ENCODE measurements around the gene FAM83D. TPM values are rescaled to one million over a fixed set of nuclear protein-coding genes. Genes with fewer than 3 reads are reported as not detected.

The FAM83D gene
- total RNA-seq, 4 donors from 2014 or later, result 3.9 to 15.8 (median 11.6) TPM

- H3K36me3 ChIP-seq, result no peaks in the 10 kb centered on the region
- H3K4me1 ChIP-seq, result no peaks in the 10 kb centered on the region
- H3K9me3 ChIP-seq, result no peaks in the 10 kb centered on the region
- WGBS, result 94% methylated on average over 5 of the region's 5 CpGs
- no peak overlapping the region for H3K4me3 ChIP-seq
- TF ChIP-seq CTCF (IDR thresholded peaks at IDR 0.05) (no peak), POLR2A (IDR thresholded peaks at IDR 0.05) (no peak), EP300 (IDR thresholded peaks at IDR 0.05) (no peak), POLR2AphosphoS5 (IDR thresholded peaks at IDR 0.05) (no peak)
- H3K27me3 ChIP-seq, result no peaks in the 10 kb centered on the region
- DNase-seq (ENCODE audit: low spot score in 2 of 2), result no peak
- no peak overlapping the region for H3K27ac ChIP-seq
These were observed 8.3 kb downstream of the FAM83D start for GRCh38 chr20:38934530-38934929.

- Histone ChIP-seq H3K9me3 (no peaks in the 10 kb centered on the region), H3K27me3 (no peaks in the 10 kb centered on the region), H3K36me3 (no peaks in the 10 kb centered on the region), H3K4me1 (no peaks in the 10 kb centered on the region), H3K27ac (no peak overlapping the region), H3K4me3 (no peak overlapping the region)
- DNase-seq (ENCODE audit: low spot score in 2 of 2), result no peak
- 59% methylated on average over 3 of the region's 3 CpGs for WGBS
- TF ChIP-seq POLR2AphosphoS5 (IDR thresholded peaks at IDR 0.05), result no peak
These were observed 9.1 kb downstream of the FAM83D start for GRCh38 chr20:38935285-38935684.

- Histone ChIP-seq H3K4me3 (no peak overlapping the region), H3K27ac (no peak overlapping the region)
- no peak for DNase-seq (ENCODE audit: low spot score in 2 of 2)
These were observed 9.8 kb downstream of the FAM83D start for GRCh38 chr20:38935967-38936407.

GRCh38 chr20:38937000-38937399 lies 10.8 kb downstream of the FAM83D start:
- 90% methylated on average over 5 of the region's 5 CpGs for WGBS
- TF ChIP-seq POLR2A (IDR thresholded peaks at IDR 0.05) (no peak), CTCF (IDR thresholded peaks at IDR 0.05) (no peak), POLR2AphosphoS5 (IDR thresholded peaks at IDR 0.05) (no peak), EP300 (IDR thresholded peaks at IDR 0.05) (no peak)
- H3K4me1 ChIP-seq, result no peaks in the 10 kb centered on the region

More at GRCh38 chr20:38935967-38936407, 9.8 kb downstream of the FAM83D start:
- 72% methylated on average over 5 of the region's 5 CpGs for WGBS
- no peaks in the 10 kb centered on the region for H3K36me3 ChIP-seq
- H3K9me3 ChIP-seq, result no peaks in the 10 kb centered on the region
- TF ChIP-seq EP300 (IDR thresholded peaks at IDR 0.05) (no peak), POLR2AphosphoS5 (IDR thresholded peaks at IDR 0.05) (no peak), POLR2A (IDR thresholded peaks at IDR 0.05) (no peak), CTCF (IDR thresholded peaks at IDR 0.05) (no peak)
- no peaks in the 10 kb centered on the region for H3K27me3 ChIP-seq
- no peaks in the 10 kb centered on the region for H3K4me1 ChIP-seq

GRCh38 chr20:38937978-38938473 lies 11.8 kb downstream of the FAM83D start:
- H3K4me1 ChIP-seq, result no peaks in the 10 kb centered on the region

More at GRCh38 chr20:38937000-38937399, 10.8 kb downstream of the FAM83D start:
- no peaks in the 10 kb centered on the region for H3K27me3 ChIP-seq
- no peak overlapping the region for H3K27ac ChIP-seq
- no peak for DNase-seq (ENCODE audit: low spot score in 2 of 2)
- no peaks in the 10 kb centered on the region for H3K9me3 ChIP-seq
- no peaks in the 10 kb centered on the region for H3K36me3 ChIP-seq
- H3K4me3 ChIP-seq, result no peak overlapping the region

More at GRCh38 chr20:38937978-38938473, 11.8 kb downstream of the FAM83D start:
- H3K36me3 ChIP-seq, result no peaks in the 10 kb centered on the region
- TF ChIP-seq CTCF (IDR thresholded peaks at IDR 0.05) (no peak), POLR2AphosphoS5 (IDR thresholded peaks at IDR 0.05) (no peak), POLR2A (IDR thresholded peaks at IDR 0.05) (no peak), EP300 (IDR thresholded peaks at IDR 0.05) (no peak)
- no peaks in the 10 kb centered on the region for H3K9me3 ChIP-seq
- no peak for DNase-seq (ENCODE audit: low spot score in 2 of 2)
- H3K4me3 ChIP-seq, result no peak overlapping the region
- 97% methylated on average over 7 of the region's 7 CpGs for WGBS
- no peaks in the 10 kb centered on the region for H3K27me3 ChIP-seq
- H3K27ac ChIP-seq, result no peak overlapping the region
